ENCODE measurements around the gene BIRC5. TPM values are rescaled to one million over a fixed set of nuclear protein-coding genes. Genes with fewer than 3 reads are reported as not detected.
"Not testable (repeated sequence)": the region's sequence is repeated elsewhere in the genome, so short reads cannot be mapped to it uniquely, and the experiment has no call there.

The BIRC5 gene
- total RNA-seq, 2 experiments from 2014 or later: 70.0 to 75.6 TPM

DNA sequence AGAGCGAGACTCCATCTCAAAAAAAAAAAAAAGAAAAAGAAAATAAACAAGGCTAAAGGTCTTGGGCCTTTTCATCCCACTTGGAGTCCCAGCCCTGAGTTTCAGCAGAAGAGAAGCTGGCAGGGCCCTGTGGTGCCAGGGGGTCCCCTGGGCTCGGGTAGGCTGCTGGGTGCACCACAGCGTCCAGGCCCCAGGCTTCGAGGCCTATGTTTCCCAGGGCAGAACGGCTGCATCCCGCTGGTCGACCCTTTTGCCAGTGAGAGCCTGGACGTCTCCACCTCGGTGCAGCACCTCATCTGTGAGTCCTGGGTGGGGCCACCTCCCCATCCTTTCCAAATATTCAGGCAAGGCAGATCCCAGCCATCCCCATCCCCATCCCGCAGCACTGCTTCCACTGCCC, 19.6 kb downstream of the BIRC5 start:
- ChIA-PET CTCF (interaction anchor here (1.1 kb wide), 1 partner anchor 17 kb away, joined by 3 read pairs; no protein-coding TSS in a partner anchor), POLR2A (no interaction called here)

DNA sequence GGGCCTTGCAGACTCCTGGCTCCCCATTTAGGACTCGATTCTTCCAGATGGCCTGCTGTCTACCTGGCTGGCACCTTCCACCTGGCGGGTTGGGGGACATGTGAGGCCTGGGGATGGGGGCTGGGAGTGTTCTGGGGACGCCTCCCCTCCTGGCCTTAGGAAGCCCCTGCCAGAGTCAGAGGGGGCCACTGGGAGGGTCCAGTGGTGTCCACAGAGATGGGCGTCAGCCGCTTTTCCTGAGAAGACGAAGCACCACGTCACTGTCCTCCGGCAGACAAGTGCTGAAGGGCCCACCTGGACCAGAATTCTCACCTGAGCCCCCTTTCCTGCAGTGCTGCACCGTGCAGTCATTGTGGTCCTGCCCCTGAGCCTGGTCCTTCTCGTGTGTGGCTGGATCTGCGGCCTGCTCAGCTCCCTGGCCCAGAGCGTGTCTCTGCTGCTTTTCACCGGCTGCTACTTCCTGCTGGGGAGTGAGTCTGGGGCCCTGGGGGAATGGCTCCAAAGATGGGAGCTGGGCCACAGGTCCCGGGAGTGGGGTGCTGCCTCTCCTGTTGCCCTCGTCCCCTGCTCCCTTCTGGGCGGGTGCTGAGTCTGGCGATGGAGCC, 20.3 kb downstream of the BIRC5 start:
- ChIA-PET POLR2A (no interaction called here), CTCF (interaction anchor here (1.1 kb wide), 1 partner anchor 16 kb away, joined by 3 read pairs; no protein-coding TSS in a partner anchor)

- CTCF ChIA-PET: interaction anchor here (0.6 to 1.1 kb wide), 2 partner anchors 15 to 20 kb away, joined by 3 read pairs; no protein-coding TSS in a partner anchor
- POLR2A ChIA-PET: not testable (repeated sequence)
These were observed 21.0 kb downstream of the BIRC5 start for GRCh38 chr17:78235022-78235421.

DNA sequence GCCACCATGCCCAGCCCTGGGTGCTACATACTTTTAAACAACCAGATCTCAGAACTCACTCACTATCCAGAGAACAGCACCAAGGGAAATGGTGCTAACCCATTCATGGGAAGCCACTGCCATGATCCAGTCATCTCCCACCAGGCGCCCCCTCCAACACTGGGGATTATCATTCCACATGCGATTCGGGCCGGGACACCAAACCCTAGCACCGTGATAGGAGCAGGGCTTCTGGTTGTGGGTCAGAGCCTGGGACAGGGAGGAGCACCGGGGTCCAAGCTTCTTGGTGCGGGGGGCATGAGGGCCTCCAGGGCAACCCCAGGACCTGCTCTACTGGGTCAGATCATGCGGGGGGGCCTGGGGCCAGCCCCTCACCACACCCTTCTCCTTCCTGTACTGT, 21.8 kb downstream of the BIRC5 start:
- ChIA-PET CTCF (no interaction called here), POLR2A (no interaction called here)

- ChIA-PET POLR2A (no interaction called here), CTCF (interaction anchor here (0.7 kb wide), 1 partner anchor 8 kb away, joined by 3 read pairs; no protein-coding TSS in a partner anchor)
These were observed 22.5 kb downstream of the BIRC5 start for GRCh38 chr17:78236362-78237127.

GRCh38 chr17:78237401-78238012, 23.5 kb downstream of the BIRC5 start:
- ChIA-PET CTCF (interaction anchor here (0.5 to 0.7 kb wide), 2 partner anchors 9 to 689 kb away, joined by 3 to 4 read pairs; no protein-coding TSS in a partner anchor), POLR2A (no interaction called here)

DNA sequence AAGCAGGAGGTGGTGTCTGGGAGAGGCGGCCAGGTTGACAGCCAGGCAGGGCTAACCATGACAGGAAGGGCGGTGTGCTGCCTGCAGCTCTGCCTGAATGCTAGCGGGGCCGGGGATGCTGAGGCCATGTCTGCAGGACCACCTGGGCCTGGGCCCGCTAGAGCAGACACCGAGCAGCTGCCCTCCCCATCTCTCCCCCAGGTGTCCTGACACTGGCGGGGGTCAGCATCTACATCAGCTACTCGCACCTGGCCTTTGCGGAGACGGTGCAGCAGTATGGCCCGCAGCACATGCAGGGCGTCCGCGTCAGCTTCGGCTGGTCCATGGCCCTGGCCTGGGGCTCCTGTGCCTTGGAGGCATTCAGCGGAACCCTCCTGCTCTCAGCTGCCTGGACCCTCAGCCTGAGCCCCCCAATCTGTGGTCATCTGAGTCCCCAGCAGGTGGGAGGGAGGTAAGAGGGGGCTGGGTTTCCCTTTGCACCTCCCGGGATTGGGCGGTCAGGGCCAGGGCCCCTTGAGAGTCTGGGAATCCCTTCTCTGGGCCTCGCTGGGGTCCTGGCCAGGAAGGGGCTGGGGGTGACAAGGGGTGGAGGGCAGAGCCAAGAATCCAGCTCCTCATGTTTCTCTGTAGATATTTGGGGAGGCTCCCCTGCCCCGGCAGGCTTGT, 24.9 kb downstream of the BIRC5 start:
- POLR2A ChIA-PET: no interaction called here
- CTCF ChIA-PET: interaction anchor here (1.0 kb wide), 1 partner anchor 11 kb away, joined by 4 read pairs; no protein-coding TSS in a partner anchor

GRCh38 chr17:78239489-78239931, 25.5 kb downstream of the BIRC5 start:
- POLR2A ChIA-PET: no interaction called here
- CTCF ChIA-PET: interaction anchor here (1.0 kb wide), 1 partner anchor 11 kb away, joined by 4 read pairs; no protein-coding TSS in a partner anchor

GRCh38 chr17:78240012-78240655, 26.1 kb downstream of the BIRC5 start:
- CTCF ChIA-PET: no interaction called here

DNA sequence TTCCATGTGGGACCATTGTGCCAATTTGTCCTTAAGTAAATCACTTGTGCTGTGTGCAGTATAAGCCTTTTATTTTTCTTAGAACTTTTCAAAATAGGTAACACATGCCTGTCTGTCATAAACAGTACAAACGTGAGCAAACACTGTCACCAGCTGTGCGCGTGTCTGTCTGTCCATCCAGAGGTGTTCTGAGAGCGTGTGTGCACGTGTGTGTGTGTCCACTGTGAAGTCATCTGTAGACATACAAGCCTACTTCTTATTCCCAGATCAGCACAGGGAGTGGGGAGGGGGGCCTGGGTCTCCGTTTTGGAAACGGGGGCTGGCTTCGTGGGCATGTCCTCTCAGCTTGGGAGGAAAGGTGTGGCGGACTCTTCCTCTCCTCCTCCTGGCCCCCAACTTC, 26.8 kb downstream of the BIRC5 start:
- ChIA-PET POLR2A (no interaction called here), CTCF (interaction anchor here (2.5 kb wide), 1 partner anchor 10 kb away, joined by 11 read pairs; no protein-coding TSS in a partner anchor)

More at GRCh38 chr17:78240012-78240655, 26.1 kb downstream of the BIRC5 start:
- POLR2A ChIA-PET: no interaction called here

DNA sequence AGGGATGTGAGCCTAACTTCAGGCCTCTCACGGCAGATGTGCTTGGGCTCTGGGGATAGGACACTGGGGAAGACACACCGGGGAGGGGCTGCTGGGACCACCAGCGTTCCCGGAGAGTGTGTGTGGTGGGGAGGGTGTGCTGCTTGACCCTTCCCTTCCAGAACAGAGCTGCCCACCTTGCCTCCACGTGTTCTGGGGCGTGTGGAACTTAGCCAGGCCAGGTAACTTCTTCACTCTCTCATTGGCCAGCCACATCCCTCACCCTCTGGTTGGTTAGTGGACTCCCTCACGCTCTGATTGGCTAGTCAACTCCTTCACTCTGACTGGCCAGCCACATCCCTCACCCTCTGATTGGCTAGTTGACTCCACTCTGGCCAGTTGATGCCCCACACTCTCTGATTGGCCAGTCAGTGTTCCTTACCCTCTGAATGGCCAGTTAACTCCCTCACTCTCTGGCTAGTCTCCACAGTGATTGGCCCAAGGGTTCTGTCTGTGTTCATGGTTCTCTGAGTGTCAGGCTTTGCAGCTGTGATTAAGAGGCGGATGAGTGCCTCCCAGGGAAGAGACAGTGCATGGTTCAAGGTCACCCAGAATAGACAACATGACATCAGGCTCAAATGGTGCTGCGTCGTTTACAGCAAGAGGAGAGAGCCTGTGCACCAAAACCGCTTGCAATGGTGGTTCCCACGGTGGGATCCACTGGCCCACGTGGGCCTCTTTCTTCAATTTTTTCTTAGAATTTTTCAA, 27.4 kb downstream of the BIRC5 start:
- ChIA-PET POLR2A (no interaction called here), CTCF (interaction anchor here (2.5 kb wide), 1 partner anchor 9 kb away, joined by 11 read pairs; no protein-coding TSS in a partner anchor)

DNA sequence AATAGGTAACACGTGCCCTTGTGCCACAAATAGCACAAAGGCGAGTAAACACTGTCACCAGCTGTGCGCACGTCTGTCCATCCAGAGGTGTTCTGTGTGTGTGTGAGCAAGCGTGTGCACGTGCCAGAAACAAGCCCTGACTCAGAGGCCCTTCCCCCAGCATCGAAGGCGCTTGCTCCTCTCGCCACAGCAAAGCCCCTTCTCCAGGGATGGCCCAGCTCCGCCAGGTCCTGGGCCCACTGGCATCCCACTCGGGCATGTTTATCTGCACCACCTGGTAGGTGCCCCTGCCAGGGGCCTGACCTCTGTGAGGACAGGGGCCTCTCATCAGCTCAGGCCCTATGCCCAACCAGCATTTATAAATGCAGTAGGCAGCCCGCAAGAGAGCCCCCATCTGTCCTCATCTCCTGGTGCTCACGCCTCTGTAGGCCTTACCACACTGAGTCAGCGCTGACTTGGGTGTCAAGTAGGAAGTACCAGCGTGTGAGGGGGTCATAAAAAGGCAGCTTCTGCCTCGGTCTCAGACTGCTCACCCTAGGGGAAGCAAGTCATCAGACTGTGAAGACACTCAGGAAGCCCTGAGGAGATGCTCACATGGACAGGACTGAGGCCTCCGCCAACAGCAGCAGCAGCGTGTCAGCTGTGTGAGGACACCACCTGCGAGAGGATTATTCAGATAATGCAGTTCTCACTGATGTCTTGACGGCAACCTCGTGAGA, 28.1 kb downstream of the BIRC5 start:
- POLR2A ChIA-PET: no interaction called here

GRCh38 chr17:78247304-78247703, 33.3 kb downstream of the BIRC5 start:
- POLR2A ChIA-PET: no interaction called here
- CTCF ChIA-PET: interaction anchor here (0.7 kb wide), 1 partner anchor 72 kb away, joined by 3 read pairs; no protein-coding TSS in a partner anchor

More for the DNA sequence above, 28.1 kb downstream of the BIRC5 start:
- CTCF ChIA-PET: interaction anchor here (0.7 to 2.5 kb wide), 2 partner anchors 8 to 118 kb away, joined by 3 to 11 read pairs; no protein-coding TSS in a partner anchor

GRCh38 chr17:78248051-78248914, 34.2 kb downstream of the BIRC5 start:
- ChIA-PET POLR2A (no interaction called here), CTCF (interaction anchor here (0.7 to 2.5 kb wide), 2 partner anchors 9 to 73 kb away, joined by 3 to 7 read pairs; no protein-coding TSS in a partner anchor)

DNA sequence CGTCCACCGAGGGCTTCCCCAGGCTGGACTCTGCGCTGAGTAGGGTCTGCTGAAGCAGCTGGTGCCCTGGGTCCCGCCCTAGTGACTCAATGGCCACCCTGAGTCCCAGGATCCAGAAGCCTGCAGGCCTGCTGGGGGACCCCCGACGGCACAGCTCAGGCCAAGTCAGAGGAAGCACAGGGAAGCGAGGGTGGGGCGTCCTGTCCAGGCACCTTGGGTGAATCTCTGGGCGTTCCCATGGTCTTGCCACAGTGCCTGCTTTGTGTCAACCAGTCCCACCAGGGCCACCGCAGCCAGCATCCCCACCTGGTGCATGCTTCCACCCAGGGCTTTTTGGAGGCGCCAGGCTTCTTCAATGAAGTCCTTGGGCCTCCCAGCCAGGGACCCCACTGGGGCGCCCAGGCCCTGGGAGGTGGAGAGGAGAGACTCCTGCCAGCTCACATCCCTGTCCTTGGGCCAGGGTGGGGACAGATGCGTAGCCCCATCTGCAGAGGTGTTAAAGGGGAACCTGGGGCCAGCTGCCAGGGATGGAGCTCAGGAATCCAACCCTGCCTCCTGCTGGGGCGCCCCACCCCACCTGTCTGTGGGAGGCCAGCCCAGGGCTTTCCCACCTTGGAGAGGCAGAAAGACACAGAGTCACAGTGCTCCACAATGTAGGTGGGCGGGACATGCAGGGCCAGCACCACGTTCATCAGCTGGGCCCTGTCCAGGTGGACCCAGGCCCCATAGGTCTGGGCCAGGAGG, 35.2 kb downstream of the BIRC5 start:
- CTCF ChIA-PET: interaction anchor here (1.4 to 3.0 kb wide), 4 partner anchors 8 to 165 kb away, joined by 4 to 12 read pairs (median 9); partner anchors contain the start of gene BIRC5

More for the DNA sequence above, 35.2 kb downstream of the BIRC5 start:
- POLR2A ChIA-PET: no interaction called here

Measured in activated CD8-positive, alpha-beta memory T cell treated with anti-CD3 and anti-CD28 coated beads for 36 hours (primary cell).